ENCODE results near the gene HRG. TPM values are rescaled to one million over a fixed set of nuclear protein-coding genes. Genes with fewer than 3 reads are reported as not detected.
"Not testable (repeated sequence)": the region's sequence is repeated elsewhere in the genome, so short reads cannot be mapped to it uniquely, and the experiment has no call there.

HRG gene
- total RNA-seq, 2 donors from 2014 or later = not detected

- Histone ChIP-seq H3K27me3 (no peaks in the 10 kb centered on the region), H3K9me3 (no peaks in the 10 kb centered on the region), H3K4me3 (no peak overlapping the region), H3K27ac (no peak overlapping the region), H3K4me1 (no peaks in the 10 kb centered on the region), H3K36me3 (no peaks in the 10 kb centered on the region)
- TF ChIP-seq CTCF (IDR thresholded peaks at IDR 0.05) = no peak
- no peak for DNase-seq (ENCODE audit: low spot score)
Observed at GRCh38 chr3:186678604-186679003, 12.8 kb downstream of the HRG start.

GRCh38 chr3:186679151-186679550, 13.3 kb downstream of the HRG start:
- H3K27ac ChIP-seq = no peak overlapping the region
- H3K27me3 ChIP-seq = no peaks in the 10 kb centered on the region
- no peaks in the 10 kb centered on the region for H3K36me3 ChIP-seq
- no peak for TF ChIP-seq CTCF (IDR thresholded peaks at IDR 0.05)
- H3K4me3 ChIP-seq = no peak overlapping the region
- H3K4me1 ChIP-seq = no peaks in the 10 kb centered on the region
- no peak for DNase-seq (ENCODE audit: low spot score)
- H3K9me3 ChIP-seq = no peaks in the 10 kb centered on the region

GRCh38 chr3:186680869-186681268, 15.1 kb downstream of the HRG start:
- no peak for TF ChIP-seq CTCF (IDR thresholded peaks at IDR 0.05)
- Histone ChIP-seq H3K36me3 (no peaks in the 10 kb centered on the region), H3K27me3 (no peaks in the 10 kb centered on the region), H3K4me3 (no peak overlapping the region), H3K9me3 (no peaks in the 10 kb centered on the region), H3K4me1 (no peaks in the 10 kb centered on the region), H3K27ac (no peak overlapping the region)
- DNase-seq (ENCODE audit: low spot score) = no peak

- Histone ChIP-seq H3K4me1 (no peaks in the 10 kb centered on the region), H3K27ac (no peak overlapping the region), H3K4me3 (no peak overlapping the region), H3K36me3 (no peaks in the 10 kb centered on the region), H3K27me3 (no peaks in the 10 kb centered on the region), H3K9me3 (no peaks in the 10 kb centered on the region)
- DNase-seq (ENCODE audit: low spot score) = no peak
- TF ChIP-seq CTCF (IDR thresholded peaks at IDR 0.05) = no peak
Observed at GRCh38 chr3:186682812-186683211, 17.0 kb downstream of the HRG start.

- no peak overlapping the region for H3K27ac ChIP-seq
- H3K36me3 ChIP-seq = no peaks in the 10 kb centered on the region
- DNase-seq (ENCODE audit: low spot score) = no peak
Observed at GRCh38 chr3:186683979-186684378, 18.2 kb downstream of the HRG start.

GRCh38 chr3:186686475-186686874, 20.7 kb downstream of the HRG start:
- H3K4me3 ChIP-seq; H3K36me3 ChIP-seq; H3K4me1 ChIP-seq; DNase-seq (ENCODE audit: low spot score); H3K27ac ChIP-seq; H3K27me3 ChIP-seq; H3K9me3 ChIP-seq: not testable (repeated sequence)

More at GRCh38 chr3:186683979-186684378, 18.2 kb downstream of the HRG start:
- Histone ChIP-seq H3K4me3 (no peak overlapping the region), H3K27me3 (no peaks in the 10 kb centered on the region), H3K4me1 (no peaks in the 10 kb centered on the region), H3K9me3 (no peaks in the 10 kb centered on the region)
- no peak for TF ChIP-seq CTCF (IDR thresholded peaks at IDR 0.05)

Measured in right atrium auricular region (tissue), 2 donors.